Measurements from ENCODE around the gene MUC22. TPM values are rescaled to one million over a fixed set of nuclear protein-coding genes. Genes with fewer than 3 reads are reported as not detected.

The MUC22 gene
- total and polyA plus RNA-seq, 10 of the 15 experiments (the other 5 are each of a cell fraction or from before 2014, with no cell fraction given): under 0.01 to 0.09 (median 0.04) TPM; not detected in 4

- no peaks in the 10 kb centered on the region for H3K79me2 ChIP-seq (ENCODE audit: control insufficient read depth, insufficient read depth, low read length)
- WGBS (ENCODE audit: insufficient coverage, insufficient replicate concordance, low lambda C conversion rate, missing lambda C conversion rate): 72% methylated on average over 33 of the region's 36 CpGs
- H2AFZ ChIP-seq (ENCODE audit: control insufficient read depth, low read depth, low read length): no peak overlapping the region
- no peak overlapping the region for H3K27ac ChIP-seq (ENCODE audit: control insufficient read depth, insufficient read depth)
- no peaks in the 10 kb centered on the region for H3K4me1 ChIP-seq (ENCODE audit: control insufficient read depth, insufficient read depth, low read length)
- no peaks in the 10 kb centered on the region for H4K20me1 ChIP-seq (ENCODE audit: control insufficient read depth, insufficient read depth)
- SMC1A ChIA-PET (ENCODE audit: uncharacterized antibody, unreplicated experiment): no interaction called here
- DNase-seq (ENCODE audit: low read depth, low spot score) (no peak), FAIRE-seq (no peak), ATAC-seq (no peak)
- no peaks in the 10 kb centered on the region for H3K36me3 ChIP-seq (ENCODE audit: control insufficient read depth in 2 of 2, insufficient read depth in 2 of 2, low read length in 1 of 2)
- H3K27me3 ChIP-seq (replicated peaks in 1 of 2; ENCODE audit: control insufficient read depth in 2 of 2, insufficient read depth in 2 of 2, low read length in 1 of 2): no peaks in the 10 kb centered on the region; a peak in 1 of 4 replicates
- TF ChIP-seq REST (IDR thresholded peaks at IDR 0.05; ENCODE audit: low read depth, low read length): no peak
- TF ChIP-seq HDGF (IDR thresholded peaks at IDR 0.05): no peak
- TF ChIP-seq MTA2 (IDR thresholded peaks at IDR 0.05; ENCODE audit: low read depth): no peak
- TF ChIP-seq ELK1 (IDR thresholded peaks at IDR 0.05; ENCODE audit: low read depth, low read length): no peak
- no peak for TF ChIP-seq ZBED1 (IDR thresholded peaks at IDR 0.05; ENCODE audit: borderline replicate concordance)
- TF ChIP-seq, protein P1, sequence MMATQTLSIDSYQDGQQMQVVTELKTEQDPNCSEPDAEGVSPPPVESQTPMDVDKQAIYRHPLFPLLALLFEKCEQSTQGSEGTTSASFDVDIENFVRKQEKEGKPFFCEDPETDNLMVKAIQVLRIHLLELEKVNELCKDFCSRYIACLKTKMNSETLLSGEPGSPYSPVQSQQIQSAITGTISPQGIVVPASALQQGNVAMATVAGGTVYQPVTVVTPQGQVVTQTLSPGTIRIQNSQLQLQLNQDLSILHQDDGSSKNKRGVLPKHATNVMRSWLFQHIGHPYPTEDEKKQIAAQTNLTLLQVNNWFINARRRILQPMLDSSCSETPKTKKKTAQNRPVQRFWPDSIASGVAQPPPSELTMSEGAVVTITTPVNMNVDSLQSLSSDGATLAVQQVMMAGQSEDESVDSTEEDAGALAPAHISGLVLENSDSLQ (IDR thresholded peaks at IDR 0.05): no peak
- BruUV-seq (replicated peaks): no TSS peak
- no peak overlapping the region for H3K4me2 ChIP-seq (ENCODE audit: control insufficient read depth, insufficient read depth)
- no peak overlapping the region for H3K4me3 ChIP-seq
- RAD21 ChIA-PET (ENCODE audit: unreplicated experiment): no interaction called here
- POLR2A ChIA-PET: no interaction called here
- CTCF ChIA-PET: interaction anchor here (0.5 to 1.1 kb wide), 2 partner anchors 35 to 79 kb away, joined by 3 to 5 read pairs; no protein-coding TSS in a partner anchor
- in situ Hi-C loops (cut with MboI): no loop called here
- no peak overlapping the region for H3K9ac ChIP-seq (ENCODE audit: control insufficient read depth, insufficient read depth, low read length)
- H3K9me3 ChIP-seq (replicated peaks; ENCODE audit: control insufficient read depth, insufficient read depth, low read length): no peaks in the 10 kb centered on the region; the same call in 2 of the 3 replicates
- intact Hi-C loops (cut with micrococcal nuclease; ENCODE audit: unreplicated experiment): no loop called here
Observed at GRCh38 chr6:31016659-31017299, 6.5 kb downstream of the MUC22 start.

Data from GM12878 (cell line).